22Rv1 (cell line): Measurements from ENCODE around the gene SLAMF1.

Experiments
- ZFX ChIP-seq: fragments of 450-650 bp; IDR thresholded peaks from 2 replicates; pipeline ENCODE4 v1.6.1; 2017; ENCODE audit warnings: antibody characterized with exemption, borderline replicate concordance
- TF ChIP-seq, protein P1 (sequence below): fragments of 450-650 bp; IDR thresholded peaks from 2 replicates; pipeline ENCODE4 v1.5.1; 2017; ENCODE audit warnings: mild to moderate bottlenecking

DNA sequence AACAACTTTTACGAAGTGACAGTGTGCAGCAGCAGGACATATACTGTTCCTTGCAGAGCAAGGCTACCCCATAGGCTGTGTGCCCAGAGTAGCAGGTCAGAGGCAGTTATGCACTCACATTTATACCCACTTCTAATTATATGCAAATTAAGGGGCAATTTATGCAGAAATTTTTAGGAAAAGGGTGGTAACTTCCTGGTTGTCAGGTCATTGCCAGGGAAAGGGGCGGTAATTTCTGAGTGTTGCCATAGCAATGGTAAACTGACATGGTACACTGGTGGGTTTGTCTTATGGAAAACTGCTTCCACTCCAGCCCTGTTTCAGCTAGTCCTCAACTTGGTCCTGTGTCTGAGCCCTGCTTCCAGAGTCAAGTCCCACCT, 12.0 kb upstream of the SLAMF1 start:
- TF ChIP-seq, protein P1, sequence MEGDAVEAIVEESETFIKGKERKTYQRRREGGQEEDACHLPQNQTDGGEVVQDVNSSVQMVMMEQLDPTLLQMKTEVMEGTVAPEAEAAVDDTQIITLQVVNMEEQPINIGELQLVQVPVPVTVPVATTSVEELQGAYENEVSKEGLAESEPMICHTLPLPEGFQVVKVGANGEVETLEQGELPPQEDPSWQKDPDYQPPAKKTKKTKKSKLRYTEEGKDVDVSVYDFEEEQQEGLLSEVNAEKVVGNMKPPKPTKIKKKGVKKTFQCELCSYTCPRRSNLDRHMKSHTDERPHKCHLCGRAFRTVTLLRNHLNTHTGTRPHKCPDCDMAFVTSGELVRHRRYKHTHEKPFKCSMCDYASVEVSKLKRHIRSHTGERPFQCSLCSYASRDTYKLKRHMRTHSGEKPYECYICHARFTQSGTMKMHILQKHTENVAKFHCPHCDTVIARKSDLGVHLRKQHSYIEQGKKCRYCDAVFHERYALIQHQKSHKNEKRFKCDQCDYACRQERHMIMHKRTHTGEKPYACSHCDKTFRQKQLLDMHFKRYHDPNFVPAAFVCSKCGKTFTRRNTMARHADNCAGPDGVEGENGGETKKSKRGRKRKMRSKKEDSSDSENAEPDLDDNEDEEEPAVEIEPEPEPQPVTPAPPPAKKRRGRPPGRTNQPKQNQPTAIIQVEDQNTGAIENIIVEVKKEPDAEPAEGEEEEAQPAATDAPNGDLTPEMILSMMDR, result no peak
- TF ChIP-seq ZFX, result no peak
